ENCODE results near the gene BLMH.
A peak's percentile ranks its signal among the peaks of the same experiment; 100 is the strongest.

BLMH gene, protein sequence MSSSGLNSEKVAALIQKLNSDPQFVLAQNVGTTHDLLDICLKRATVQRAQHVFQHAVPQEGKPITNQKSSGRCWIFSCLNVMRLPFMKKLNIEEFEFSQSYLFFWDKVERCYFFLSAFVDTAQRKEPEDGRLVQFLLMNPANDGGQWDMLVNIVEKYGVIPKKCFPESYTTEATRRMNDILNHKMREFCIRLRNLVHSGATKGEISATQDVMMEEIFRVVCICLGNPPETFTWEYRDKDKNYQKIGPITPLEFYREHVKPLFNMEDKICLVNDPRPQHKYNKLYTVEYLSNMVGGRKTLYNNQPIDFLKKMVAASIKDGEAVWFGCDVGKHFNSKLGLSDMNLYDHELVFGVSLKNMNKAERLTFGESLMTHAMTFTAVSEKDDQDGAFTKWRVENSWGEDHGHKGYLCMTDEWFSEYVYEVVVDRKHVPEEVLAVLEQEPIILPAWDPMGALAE

DNA sequence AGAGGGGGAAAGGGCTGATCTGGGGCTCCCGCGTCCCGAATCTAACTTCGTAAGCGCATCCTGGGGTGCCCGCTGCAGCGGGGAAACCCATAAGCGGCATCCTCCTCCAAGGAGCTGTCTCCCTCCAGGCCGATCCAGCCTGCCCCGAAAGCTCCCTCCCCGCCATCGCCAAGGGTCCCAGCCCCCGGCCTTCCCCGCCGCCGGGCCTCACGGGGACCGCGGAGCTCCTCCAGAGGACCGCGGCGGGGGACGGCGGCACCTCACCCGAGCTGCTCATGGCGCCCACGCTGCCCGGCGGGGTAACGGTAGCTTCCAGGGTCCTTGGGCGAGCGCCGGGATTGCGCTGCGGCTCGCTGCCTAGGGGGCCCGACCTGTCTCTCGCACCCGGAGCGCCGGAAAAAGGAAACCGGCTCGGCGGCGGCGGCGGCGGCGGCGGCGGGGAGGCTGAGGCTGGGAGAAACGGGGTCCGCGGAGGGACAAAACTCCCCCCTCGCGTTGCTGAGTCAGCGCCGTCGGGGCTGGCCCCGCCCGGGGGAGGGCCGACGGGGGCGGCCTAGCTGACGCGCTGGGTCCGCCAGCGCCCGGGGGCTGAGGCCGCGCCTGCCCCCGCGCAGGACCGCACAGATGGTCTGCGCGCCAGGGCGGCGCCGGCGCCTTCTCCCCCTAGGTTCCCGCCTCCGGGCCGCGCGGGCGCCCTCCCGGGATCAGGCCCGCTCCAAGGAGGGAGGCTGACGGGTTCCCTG, at the start of gene BLMH:
BLMH (minus strand) TSS at position 402 of the 743 bp plus-strand sequence; CDS start at position 277, 125 bp downstream.
- FAIRE-seq (no peak), DNase-seq (ENCODE audit: low spot score) (peak; percentile 61)

DNA sequence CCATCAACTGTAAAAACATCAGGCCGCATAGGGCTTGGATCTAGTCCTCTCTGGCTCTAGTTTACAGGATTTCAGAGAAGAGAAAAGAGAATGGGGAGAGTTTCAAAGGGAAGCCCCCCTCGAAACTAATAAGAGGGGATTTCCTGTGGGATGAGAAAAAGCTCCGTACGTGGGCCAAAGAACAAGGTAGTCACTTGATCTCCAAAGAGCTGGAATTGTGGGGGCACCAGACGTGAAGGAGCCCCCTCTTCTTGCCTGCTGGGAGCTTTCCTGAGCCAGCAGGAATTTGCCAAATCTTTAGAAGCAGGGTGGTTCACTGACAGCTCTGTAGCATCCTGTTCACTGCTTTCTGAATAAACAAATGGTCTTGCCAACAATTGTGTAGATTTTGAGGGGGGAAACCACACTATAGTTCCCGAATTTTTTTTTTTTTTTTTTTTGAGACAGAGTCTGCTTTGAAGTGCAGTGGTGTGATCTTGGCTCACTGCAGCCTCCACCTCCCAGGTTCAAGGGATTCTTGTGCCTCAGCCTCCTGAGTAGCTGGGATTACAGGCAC, 49.1 kb upstream of the BLMH start:
- FAIRE-seq (no peak), DNase-seq (ENCODE audit: low spot score) (no peak)

DNA sequence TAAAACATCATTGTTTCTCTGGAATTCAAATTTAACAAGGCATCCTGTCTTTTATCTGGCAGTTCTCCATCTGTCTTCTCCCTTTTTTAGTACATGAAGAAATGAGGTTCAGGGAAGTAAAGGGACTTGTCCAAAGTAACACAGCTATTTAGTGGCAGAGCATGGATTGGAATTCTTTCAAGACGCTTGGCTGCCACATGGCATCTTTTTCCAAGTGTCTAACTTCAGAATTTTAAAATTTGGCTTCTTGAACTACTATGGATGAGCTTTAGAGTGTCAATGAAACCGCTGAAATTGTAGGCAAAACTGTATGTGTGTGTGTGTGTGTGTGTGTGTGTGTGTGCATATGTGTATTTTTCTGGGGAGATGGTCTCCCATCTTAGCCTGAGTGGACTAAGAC, 47.3 kb upstream of the BLMH start:
- no peak for DNase-seq (ENCODE audit: low spot score)
- no peak for FAIRE-seq

DNA sequence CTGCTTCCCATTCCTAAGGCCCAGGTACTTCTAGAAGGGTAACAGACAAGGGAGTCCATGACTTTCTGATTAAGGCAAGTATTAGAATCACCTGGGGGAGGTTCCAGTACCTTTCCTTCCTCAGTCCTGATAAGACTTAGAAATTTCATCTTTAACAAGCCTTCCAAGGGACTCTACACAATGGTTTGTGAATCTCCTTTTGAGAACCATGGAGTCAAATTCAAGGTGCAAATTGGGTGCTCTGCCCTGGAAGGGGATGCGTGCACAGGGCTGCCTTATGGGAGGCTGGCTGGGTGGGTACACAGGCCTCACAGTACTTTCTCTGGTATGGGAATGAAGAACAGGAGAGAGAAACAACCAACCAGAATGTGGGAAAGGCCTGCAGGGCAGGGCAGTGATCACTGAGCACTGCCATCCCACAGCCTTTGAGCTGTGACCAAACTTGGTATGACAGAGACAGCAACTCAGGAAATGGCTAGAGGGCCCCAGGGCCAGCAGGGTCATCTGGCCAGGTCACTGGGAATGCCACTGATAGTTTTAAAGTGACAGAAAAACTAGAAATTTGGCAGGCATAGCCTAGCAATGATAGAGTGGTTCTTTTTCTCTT, 45.8 kb upstream of the BLMH start:
- peak; percentile 77 for FAIRE-seq
- peak; percentile 76 for DNase-seq (ENCODE audit: low spot score)

DNA sequence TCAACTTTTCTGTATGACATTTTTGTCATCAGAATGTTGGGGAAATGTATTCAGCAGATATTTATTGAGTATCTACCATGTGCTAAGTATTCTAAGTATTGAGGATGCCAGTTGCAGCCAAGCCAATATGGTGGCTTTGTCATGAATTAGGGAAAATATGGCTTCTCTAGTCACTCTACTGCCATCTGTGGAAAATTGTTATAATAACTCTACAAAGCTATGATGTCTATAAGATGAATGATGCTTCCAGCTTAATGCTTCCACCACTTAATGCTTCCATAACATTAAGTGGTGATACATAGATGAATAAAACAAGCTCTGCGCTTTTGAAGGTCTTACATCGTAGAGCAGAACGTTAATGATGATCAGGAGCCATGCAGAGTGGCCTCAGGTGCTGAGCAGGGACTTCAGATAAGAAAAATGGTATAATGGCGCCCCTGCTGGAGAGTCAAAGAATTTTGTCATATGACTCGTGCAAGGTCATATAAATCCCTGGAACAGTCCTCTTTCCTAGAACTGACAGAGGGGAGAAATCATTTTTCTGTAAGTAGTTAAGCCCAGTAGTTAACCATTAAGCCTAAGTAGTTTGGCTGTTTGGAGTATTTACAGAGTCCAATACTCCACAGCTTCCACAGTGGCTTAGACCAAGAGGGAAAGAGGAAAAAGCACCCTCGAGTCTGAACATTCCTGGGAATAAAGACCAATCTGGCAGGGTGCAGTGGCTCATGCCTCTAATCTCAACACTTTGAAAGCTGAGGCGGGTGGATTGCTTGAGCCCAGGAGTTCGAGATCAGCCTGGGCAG, 44.8 kb upstream of the BLMH start:
- FAIRE-seq = peak; percentile 82
- peak; percentile 78 for DNase-seq (ENCODE audit: low spot score)

DNA sequence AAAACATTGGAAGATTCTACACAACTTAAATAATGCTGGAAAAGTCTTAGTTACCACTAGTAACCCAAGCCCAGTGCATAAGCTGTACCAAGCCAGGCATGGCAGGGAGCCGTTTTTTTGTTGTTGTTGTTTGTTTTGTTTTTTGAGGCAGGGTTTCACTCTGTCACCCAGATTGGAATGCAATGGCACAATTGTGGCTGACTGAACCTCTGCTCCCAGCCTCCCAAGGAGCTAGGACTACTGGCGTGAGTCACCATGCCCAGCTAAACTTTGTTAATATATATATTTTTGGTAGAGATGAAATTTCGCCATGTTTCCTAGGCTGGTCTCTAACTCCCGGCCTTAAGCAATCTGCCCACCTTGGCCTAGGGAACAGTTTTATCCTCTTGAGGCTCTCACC, 42.7 kb upstream of the BLMH start:
- DNase-seq (ENCODE audit: low spot score) (no peak), FAIRE-seq (no peak)

DNA sequence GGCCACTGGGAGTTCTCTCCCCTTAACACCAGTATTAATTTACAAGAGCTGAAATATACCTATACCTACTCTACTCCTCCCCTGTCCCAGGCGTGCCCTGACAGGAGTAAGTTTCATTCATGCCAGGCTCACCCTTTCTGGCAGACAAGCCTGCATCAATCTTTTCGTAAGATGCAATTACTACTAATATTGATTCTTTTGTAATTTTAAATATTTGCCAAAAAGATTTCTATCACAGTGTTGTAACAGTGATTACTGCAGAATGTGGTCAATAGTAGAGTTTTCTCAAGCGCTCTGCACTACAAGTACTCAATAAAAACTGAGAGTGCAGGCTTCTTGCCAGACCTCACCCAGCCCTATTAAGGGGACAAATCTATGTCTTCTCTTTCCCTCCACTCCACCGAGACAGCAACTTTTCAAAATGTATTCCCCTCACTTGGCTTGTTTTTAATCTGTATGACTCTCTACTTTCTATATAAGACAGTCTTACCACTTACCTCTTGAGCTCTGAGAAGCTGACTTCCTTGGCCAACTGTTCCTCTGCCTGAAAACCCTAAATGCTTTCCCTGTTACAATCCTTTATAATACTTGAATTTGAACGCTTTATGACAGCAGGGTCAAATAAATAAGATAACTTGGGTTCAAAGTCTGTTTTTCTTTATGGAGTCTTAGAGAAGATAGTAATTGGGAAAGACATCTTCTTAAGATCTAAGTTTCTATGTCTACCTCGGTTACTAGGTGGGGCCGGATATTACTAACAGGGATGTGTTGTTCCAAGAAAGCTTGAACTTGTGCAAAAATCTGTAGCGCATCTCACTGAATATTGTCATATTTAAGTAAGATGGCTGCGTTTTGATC, 42.0 kb upstream of the BLMH start, which contains the start of gene TMIGD1:
TMIGD1 (minus strand) TSS at position 555 of the 858 bp plus-strand sequence. CDS start 1,924 bp downstream, outside the sequence.
- no peak for FAIRE-seq
- no peak for DNase-seq (ENCODE audit: low spot score)

DNA sequence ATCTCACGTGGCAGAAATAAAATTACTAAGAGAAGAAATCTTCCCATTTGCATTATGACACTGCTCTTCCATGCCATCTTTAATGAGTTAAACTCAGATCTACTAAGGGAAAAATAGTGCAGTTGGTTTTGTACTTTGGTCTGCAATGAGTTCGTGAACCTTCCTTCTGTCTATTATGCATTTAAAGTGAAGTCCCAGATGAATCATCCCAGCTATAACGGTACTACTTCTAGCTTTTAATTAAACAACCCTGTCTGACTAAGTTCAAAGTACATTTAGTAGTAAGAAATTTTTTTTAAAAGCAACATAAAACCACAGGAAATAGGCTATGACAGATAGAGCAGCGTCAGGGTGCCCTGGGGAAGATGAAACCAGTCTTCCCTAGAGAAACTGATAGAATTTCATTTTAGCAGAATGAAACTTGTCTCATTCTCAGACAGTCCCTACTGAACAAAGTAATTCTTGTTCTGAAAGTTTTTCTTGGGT, 40.4 kb upstream of the BLMH start:
- DNase-seq (ENCODE audit: low spot score) = peak; percentile 88
- peak; percentile 97 for FAIRE-seq

DNA sequence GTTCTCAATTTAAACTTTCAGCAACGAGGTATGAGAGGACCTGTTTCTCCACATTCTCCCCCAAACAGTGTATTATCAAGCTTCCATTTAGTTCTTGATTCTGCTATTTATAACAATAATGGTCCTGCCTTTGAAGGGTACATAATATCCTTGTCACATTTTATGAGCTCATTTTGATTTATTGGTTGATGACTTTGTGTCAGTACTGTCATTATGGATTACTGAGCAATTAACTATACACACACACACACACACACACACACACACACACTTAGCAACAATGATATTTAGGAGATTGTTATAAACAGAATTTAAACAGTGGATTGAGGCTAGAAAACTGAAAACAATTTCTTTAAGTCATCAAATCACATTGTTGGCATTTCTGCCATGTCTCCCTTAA, 35.1 kb upstream of the BLMH start:
- FAIRE-seq = no peak
- no peak for DNase-seq (ENCODE audit: low spot score)

DNA sequence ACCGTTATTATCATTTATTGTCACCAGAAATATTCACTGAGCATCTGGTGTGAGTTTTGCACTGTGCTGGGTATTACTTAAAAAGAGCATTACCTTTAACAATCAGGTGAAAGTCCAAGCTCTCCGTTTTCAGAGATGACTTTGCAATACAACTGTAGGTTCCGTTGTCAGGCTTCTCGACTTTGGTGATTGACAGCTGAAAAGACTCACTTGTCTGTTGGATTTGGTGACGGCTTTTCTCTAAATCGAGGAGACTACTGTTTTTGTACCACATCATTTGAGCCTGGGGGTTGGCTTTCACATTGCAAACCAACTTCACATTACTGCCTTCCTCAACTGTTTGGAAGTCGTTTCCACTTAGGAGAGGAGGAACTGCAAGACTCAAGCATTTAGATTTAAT, 33.0 kb upstream of the BLMH start:
- no peak for FAIRE-seq
- DNase-seq (ENCODE audit: low spot score) = no peak

DNA sequence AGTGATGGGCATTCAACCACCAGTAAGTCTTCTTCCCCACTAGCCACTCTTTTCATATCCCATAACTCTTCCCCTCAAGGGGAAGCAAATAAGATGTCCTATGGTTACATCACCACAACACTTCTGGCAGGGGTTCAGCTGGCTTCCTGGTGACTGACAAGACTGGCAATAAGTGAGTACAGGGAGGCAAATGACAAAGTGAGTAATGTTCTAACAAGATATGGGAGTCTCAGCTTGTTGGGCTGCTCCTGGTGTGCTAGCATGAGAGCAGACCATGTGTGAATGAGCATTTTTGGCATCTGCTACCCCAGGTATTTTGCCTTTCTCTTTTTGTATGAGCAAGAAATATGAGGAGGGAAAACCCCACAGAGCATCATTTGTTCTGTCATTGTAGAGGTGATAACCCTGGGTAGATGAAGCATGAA, 32.2 kb upstream of the BLMH start:
- DNase-seq (ENCODE audit: low spot score) (peak; percentile 68), FAIRE-seq (peak; percentile 79)

DNA sequence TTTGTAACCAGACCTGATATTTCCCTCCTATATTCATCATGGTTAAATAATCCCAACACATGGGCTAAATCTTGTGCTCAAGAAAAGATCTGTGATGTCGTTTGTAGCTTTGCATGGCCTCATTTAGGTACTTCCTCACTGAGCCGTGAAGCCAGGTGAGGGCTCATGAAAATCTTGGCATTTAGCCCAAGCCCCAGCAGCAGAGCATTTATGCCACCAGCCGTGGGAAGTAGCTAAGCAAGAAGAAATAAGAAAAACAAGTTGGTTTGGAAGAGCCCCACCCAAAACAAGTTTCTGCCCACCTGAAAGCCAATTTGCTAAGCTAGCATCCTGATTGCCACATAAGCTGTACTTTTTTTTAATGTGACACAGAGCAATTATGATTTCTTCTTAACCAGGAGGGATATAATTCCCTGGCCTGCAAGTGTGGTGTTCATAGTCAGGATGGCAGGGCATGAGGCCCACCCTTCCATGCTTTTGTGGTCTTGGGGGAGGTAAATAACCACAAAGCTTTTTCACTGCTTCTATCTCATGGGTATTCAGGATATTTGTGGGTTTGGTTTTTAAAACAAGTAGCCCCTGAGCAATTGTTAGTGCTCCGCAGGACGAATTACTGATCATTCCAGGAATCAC, 31.6 kb upstream of the BLMH start:
- peak; percentile 52 for FAIRE-seq
- peak; percentile 33 for DNase-seq (ENCODE audit: low spot score)

DNA sequence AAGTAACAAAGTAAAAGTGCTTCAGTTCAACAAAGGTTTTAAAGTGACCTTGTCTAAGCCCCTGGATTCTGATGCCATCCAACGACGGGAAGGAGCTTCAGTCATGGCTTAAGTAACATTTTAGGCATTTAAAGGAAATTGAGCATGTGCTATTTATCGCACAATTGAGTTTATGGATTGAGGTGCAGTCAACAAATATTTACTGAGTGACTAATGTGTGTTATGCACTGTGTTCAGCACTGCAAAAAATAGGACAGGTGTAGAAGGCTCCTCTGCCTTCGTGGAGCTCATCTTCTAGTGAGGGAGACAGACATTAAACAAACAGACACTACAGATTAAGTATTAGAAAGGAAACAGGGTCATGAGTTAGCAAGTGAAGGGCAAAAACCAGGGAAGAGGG, 29.6 kb upstream of the BLMH start:
- FAIRE-seq (no peak), DNase-seq (ENCODE audit: low spot score) (no peak)

DNA sequence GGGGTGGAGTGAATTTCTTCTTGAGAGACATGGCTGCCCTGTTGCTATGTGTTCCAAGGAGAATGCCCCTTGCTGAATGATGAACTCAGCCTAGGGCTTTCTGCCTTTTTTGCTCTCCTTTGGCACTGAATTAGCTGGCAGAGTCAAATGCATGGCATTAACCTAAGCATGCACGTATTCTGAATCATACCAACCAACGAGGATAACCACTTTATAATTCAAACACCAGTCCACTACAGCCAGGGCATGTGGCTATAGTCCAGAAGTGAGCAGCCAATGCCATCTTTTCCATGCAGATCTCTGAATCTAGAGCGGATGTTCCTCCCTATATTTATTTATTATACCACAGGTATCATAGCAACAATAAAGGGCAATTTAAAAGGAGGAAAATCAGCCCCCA, 26.4 kb upstream of the BLMH start:
- no peak for DNase-seq (ENCODE audit: low spot score)

DNA sequence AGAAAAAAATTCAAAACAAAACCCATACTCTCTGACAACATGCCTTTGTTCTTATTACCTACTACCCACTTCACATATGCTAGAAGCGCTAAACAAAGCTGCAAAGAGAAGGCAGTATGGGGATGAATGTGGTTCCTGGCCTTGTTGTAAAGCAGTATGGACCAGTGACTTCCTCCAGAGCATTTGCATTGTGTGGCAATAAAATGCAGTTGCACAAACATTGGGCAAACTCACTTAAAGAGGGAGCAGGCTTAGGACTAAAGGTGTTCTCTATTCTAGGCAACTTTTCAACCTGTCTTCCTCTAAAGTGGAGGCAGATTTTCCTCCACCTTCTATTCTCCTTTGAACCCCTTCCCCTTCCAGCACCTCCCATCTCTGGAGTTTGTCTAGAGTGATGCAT, 25.0 kb upstream of the BLMH start:
- DNase-seq (ENCODE audit: low spot score) (no peak), FAIRE-seq (no peak)

More for the DNA sequence above, 26.4 kb upstream of the BLMH start:
- FAIRE-seq = no peak

DNA sequence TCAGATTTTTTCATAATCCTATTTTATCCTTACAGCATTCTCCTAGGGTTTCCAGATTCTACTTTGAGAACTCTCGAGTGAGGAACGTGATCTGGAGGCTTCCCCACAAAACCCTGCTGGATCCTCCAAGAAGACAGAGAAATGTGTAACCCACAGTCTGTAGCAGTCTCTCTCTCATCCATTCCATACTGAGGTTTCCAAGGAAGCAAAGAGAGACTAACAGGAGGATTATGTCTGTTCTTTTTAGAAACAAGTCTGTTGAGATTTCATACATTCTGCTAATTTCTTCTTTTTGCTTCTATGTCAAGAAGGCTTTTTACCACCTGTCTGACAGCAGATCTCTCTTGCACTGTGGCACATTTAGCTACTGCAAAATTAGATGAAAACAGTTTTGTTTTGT, 23.4 kb upstream of the BLMH start:
- DNase-seq (ENCODE audit: low spot score) (no peak), FAIRE-seq (no peak)

DNA sequence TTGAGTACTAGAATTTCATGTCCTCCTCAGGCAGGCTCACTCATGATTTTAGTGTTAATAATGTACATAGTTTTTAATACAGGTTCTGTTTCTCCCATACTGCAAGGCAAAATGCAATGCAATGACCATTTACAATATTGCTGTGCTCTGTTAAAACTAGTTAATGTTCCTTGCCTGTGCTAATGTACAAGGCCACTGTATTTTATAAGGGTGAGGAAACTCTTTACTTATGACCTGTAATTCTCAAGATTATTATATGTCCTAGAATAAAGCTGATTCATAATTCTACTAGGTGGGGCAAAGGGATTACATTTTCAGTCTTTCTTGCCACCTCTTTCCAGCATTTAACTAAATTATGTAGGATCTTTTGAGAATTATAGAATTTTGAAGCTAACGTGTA, 22.7 kb upstream of the BLMH start:
- FAIRE-seq (no peak), DNase-seq (ENCODE audit: low spot score) (no peak)

DNA sequence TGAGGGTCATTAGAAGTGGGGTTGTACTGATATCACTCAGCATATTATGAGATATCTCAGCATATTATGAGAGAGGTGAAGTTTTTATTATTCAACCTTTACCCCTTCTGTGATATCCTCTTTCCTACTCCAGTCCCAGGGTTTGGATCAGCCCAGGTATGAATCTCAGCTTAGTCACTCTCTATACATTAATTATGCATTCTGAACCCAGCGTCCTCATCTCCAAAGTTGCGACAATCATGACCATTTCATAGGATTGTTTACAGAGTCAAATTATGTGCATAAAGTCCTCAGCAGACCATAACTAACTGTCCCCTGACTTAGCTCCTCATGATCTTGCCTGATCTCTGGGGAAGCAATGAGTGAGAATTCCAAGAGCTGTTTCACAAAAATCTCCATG, 20.5 kb upstream of the BLMH start:
- FAIRE-seq = no peak
- no peak for DNase-seq (ENCODE audit: low spot score)

DNA sequence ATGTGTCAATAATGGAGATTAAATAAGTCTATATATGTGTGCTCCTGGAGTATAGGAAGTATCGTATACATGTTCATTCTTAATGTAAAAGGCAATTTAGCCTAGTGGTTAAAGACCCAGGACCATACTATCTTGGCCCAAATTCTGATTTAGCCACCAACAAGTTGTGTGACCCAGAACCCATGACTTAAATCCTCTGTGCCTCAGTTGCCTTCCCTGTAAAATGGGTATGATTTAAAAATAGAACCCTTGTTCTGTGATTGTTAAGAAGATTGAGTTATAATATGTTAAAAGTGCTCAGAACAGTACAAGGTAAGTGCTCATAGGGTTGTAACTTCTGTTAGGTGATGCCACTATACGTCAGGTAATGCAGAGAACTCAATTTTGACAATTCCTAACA, 18.8 kb upstream of the BLMH start:
- no peak for FAIRE-seq

More for the DNA sequence above, 18.8 kb upstream of the BLMH start:
- DNase-seq (ENCODE audit: low spot score) = no peak
